Subcutaneous abdominal adipose tissue (tissue), 5 donors: ENCODE measurements around the gene ADAMTS3.

ENCODE experiments used
- H3K27ac ChIP-seq: one replicate; pipeline ENCODE4 v1.7.0; 2013; ENCODE audit warnings: low read depth, mild to moderate bottlenecking, inconsistent platforms, low read length, moderate library complexity
- H3K27me3 ChIP-seq, 5 donors: one replicate each; pipeline ENCODE4 v1.7.0; 2013; ENCODE audit warnings: low read length in 5 of 5, inconsistent platforms in 1 of 5; ENCODE audit not compliant: control insufficient read depth in 5 of 5, insufficient read depth in 4 of 5
- H3K36me3 ChIP-seq, 5 donors: one replicate each; pipeline ENCODE4 v1.7.0; 2013; ENCODE audit warnings: low read length in 5 of 5; ENCODE audit not compliant: control insufficient read depth in 5 of 5, insufficient read depth in 5 of 5
- H3K4me1 ChIP-seq, 5 donors: one replicate each; pipeline ENCODE4 v1.7.0; 2013; ENCODE audit warnings: low read length in 5 of 5, mild to moderate bottlenecking in 3 of 5, moderate library complexity in 1 of 5; ENCODE audit not compliant: control insufficient read depth in 5 of 5, insufficient read depth in 5 of 5
- H3K4me3 ChIP-seq, 5 donors: one replicate each; pipeline ENCODE4 v1.7.0; 2013; ENCODE audit warnings: low read length in 5 of 5, low read depth in 1 of 5
- H3K9ac ChIP-seq, 5 donors: one replicate each; pipeline ENCODE4 v1.7.0; 2013; ENCODE audit warnings: low read length in 5 of 5, mild to moderate bottlenecking in 4 of 5, moderate library complexity in 3 of 5
- H3K9me3 ChIP-seq, 5 donors: one replicate each; pipeline ENCODE4 v1.7.0; 2013; ENCODE audit warnings: low read length in 5 of 5; ENCODE audit not compliant: control insufficient read depth in 5 of 5
- donor health status: healthy.
- donor health status: healthy.
- donor health status: healthy.
- donor health status: healthy.
- donor health status: healthy.

Gene ADAMTS3

GRCh38 chr4:72571337-72571736, 2.3 kb upstream of the ADAMTS3 start:
- no peak overlapping the region for H3K9ac ChIP-seq
- H3K4me1 ChIP-seq = peaks cover 0 to 27% (median 21%) of the 10 kb centered on the region in 5 donors
- H3K4me3 ChIP-seq = no peak overlapping the region
- H3K27ac ChIP-seq = no peak overlapping the region
- no peaks in the 10 kb centered on the region for H3K9me3 ChIP-seq
- no peaks in the 10 kb centered on the region for H3K36me3 ChIP-seq
- H3K27me3 ChIP-seq = no peaks in the 10 kb centered on the region

- Histone ChIP-seq H3K4me3 (peak overlapping the region; percentile 59 to 83 (median 74)), H3K36me3 (no peaks in the 10 kb centered on the region), H3K27me3 (no peaks in the 10 kb centered on the region), H3K4me1 (peaks cover 0 to 27% (median 21%) of the 10 kb centered on the region in 5 donors), H3K9ac (peak overlapping the region in 4 of 5 donors; percentile 15 to 72 (median 69)), H3K9me3 (no peaks in the 10 kb centered on the region), H3K27ac (peak overlapping the region; percentile 48)
Measured at GRCh38 chr4:72569719-72570235, 756 bp upstream of the ADAMTS3 start.

DNA sequence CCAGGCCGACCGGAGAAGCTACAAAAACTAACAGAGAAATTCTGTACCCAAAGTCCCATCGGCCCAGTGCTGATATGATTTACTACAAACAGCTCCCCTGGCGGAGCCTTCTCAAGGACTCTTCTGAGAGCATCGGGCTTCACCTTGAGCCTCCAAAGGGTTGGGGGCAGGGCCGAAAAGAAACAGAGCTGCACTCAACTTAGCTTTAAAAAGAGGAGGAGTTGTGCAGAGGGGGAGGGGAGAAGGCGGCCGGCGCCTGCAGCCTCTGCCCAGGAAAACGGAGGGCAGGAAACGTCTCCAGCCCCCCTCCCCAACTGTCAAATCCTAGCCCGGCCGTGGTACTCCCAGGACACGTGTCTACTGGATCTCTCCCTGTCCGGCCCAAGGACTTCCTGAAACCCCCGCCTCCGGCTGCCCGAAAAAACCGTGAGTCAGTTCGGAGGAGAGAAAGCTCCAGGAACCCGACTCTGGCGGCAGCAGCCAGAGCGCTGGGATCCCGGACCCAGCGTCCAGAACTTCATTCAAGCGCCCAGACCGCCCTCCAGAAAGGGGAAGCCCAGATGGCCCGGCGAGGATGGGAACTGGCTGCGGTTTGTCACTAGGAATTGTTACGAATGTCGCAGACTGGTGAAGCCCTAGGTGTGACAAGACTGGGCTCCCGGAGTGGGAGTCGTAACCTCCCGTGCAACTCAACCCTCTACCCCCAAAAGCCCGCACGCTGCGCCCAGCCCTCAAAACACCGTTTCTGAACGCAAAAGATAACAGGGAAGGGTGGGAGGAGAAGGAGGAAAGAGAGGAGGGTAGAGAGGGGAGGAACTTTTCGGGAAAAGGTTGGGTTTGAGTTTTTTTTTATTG, 973 bp downstream of the ADAMTS3 start:
- Histone ChIP-seq H3K4me3 (peak overlapping the region; percentile 73 to 88 (median 81)), H3K9ac (peak overlapping the region in 4 of 5 donors; percentile 63 to 72 (median 69)), H3K4me1 (peaks cover 0 to 27% (median 21%) of the 10 kb centered on the region in 5 donors), H3K27ac (peak overlapping the region; percentile 63), H3K36me3 (no peaks in the 10 kb centered on the region), H3K9me3 (no peaks in the 10 kb centered on the region), H3K27me3 (no peaks in the 10 kb centered on the region)

- Histone ChIP-seq H3K27me3 (no peaks in the 10 kb centered on the region), H3K9ac (peak overlapping the region in 1 of 5 donors; percentile 68), H3K4me1 (peaks cover 0 to 27% (median 21%) of the 10 kb centered on the region in 5 donors), H3K9me3 (no peaks in the 10 kb centered on the region), H3K4me3 (peak overlapping the region in 2 of 5 donors; percentile 74 to 83), H3K27ac (no peak overlapping the region), H3K36me3 (no peaks in the 10 kb centered on the region)
Measured at GRCh38 chr4:72567036-72567435, 2.0 kb downstream of the ADAMTS3 start.

- Histone ChIP-seq H3K36me3 (no peaks in the 10 kb centered on the region), H3K4me3 (no peak overlapping the region), H3K4me1 (peaks cover 0 to 27% (median 21%) of the 10 kb centered on the region in 5 donors), H3K27me3 (no peaks in the 10 kb centered on the region), H3K9ac (no peak overlapping the region), H3K9me3 (no peaks in the 10 kb centered on the region), H3K27ac (no peak overlapping the region)
Measured at GRCh38 chr4:72566464-72566972, 2.5 kb downstream of the ADAMTS3 start.

DNA sequence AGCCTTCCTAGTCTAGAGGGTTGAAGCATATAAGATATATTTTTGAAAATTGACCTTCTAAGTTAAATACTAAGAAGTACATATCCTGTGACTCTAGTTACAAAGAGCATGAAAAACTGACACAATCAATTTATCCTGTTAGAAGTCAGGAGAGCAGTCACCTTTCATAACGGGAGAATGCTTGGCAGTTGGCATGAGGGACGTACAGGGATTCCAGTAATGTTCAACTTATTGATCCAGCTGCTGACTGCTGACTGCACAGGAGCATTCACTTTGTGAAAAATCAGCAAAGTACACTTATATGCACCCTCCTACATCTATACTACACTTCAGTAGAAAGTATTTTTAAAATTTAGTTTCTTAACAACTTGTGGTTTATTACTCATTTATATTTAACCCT, 4.2 kb downstream of the ADAMTS3 start:
- H3K27ac ChIP-seq = no peak overlapping the region
- peaks cover 0 to 26% (median 19%) of the 10 kb centered on the region in 5 donors for H3K4me1 ChIP-seq
- no peaks in the 10 kb centered on the region for H3K27me3 ChIP-seq
- H3K9me3 ChIP-seq = no peaks in the 10 kb centered on the region
- H3K9ac ChIP-seq = no peak overlapping the region
- H3K36me3 ChIP-seq = no peaks in the 10 kb centered on the region
- no peak overlapping the region for H3K4me3 ChIP-seq

GRCh38 chr4:72564184-72564583, 4.8 kb downstream of the ADAMTS3 start:
- Histone ChIP-seq H3K36me3 (no peaks in the 10 kb centered on the region), H3K9me3 (no peaks in the 10 kb centered on the region), H3K27me3 (no peaks in the 10 kb centered on the region), H3K27ac (no peak overlapping the region), H3K4me1 (peaks cover 0 to 21% (median 13%) of the 10 kb centered on the region in 5 donors), H3K9ac (no peak overlapping the region), H3K4me3 (no peak overlapping the region)

- Histone ChIP-seq H3K4me3 (no peak overlapping the region), H3K9ac (no peak overlapping the region), H3K4me1 (no peaks in the 10 kb centered on the region), H3K27me3 (no peaks in the 10 kb centered on the region), H3K36me3 (no peaks in the 10 kb centered on the region), H3K27ac (no peak overlapping the region), H3K9me3 (no peaks in the 10 kb centered on the region)
Measured at GRCh38 chr4:72558655-72559054, 10.4 kb downstream of the ADAMTS3 start.

DNA sequence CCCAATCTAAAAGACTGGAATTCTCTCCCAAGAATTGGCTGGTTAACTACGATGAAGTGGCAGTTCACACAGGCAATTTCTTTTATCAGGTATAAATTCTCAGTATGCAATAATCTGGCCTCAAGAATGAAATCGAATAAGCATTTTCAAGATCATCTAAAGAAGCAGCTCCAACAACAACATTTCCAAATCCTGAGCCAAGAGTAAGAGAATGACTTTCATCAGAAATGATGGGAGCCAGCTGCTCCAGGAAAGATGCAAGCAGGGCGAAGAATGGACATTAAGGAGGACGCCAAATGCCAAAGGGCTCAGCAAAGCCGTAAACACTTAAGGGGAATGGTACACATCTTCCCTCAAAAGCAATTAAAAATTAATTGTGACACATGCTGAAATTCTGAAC, 12.0 kb downstream of the ADAMTS3 start:
- Histone ChIP-seq H3K27ac (no peak overlapping the region), H3K36me3 (no peaks in the 10 kb centered on the region), H3K9me3 (no peaks in the 10 kb centered on the region), H3K27me3 (no peaks in the 10 kb centered on the region), H3K4me3 (no peak overlapping the region), H3K4me1 (no peaks in the 10 kb centered on the region), H3K9ac (no peak overlapping the region)

DNA sequence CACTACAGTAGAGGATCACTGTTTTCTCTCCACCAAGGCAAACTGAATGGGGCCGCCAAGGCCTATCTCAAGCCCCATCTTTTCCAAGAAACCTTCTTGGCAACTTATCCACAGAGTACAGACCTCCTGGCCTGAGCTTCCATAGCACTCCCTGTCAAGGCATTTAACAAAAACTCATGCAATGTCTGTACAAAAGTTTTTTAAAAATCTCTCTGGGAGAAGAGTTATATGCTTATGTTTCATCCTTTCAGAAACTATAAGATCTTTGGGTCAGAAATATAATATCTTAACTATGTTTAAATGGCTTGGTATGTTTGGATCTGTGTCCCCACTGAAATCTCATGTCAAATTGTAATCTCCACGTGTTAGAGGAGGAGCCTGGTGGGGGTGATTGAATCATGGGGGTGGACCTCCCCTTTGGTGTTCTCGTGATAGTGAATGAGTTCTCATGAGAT, 13.6 kb downstream of the ADAMTS3 start:
- no peak overlapping the region for H3K4me3 ChIP-seq
- no peaks in the 10 kb centered on the region for H3K36me3 ChIP-seq
- H3K27ac ChIP-seq = no peak overlapping the region
- no peak overlapping the region for H3K9ac ChIP-seq
- no peaks in the 10 kb centered on the region for H3K4me1 ChIP-seq
- H3K27me3 ChIP-seq = no peaks in the 10 kb centered on the region
- no peaks in the 10 kb centered on the region for H3K9me3 ChIP-seq
